ENCODE data around the gene DCC.

Gene DCC

DNA sequence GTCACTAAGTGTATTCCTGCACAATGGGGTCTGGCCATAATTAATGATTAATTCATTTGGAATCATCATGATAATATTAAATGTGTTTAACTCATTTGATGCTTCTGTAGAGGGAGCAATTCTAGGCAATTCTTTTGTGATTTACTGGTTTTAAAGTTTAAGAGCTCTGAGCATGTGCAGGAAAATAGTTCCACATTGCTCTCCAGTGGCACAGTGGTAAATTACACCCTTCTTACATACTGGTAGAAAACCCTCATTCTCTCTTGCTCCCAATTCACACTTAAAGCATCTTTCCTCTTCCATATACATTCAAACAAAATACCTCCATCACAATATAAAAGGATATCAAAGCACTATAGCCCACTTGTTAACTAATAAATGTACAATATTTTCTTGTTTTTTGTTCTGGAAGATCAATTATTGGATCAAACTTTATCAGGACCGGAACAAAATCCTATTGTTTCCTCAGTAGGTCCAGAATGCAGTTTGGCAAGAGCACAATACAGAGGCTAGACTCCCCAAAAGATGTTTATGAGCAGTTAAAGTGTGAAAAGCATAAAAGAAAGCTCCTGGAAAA is 1040.2 kb downstream of the DCC start:
- no peak overlapping the region for H3K27ac Mint-ChIP-seq
- H3K4me3 Mint-ChIP-seq: no peak overlapping the region
- TF ChIP-seq, protein P1, sequence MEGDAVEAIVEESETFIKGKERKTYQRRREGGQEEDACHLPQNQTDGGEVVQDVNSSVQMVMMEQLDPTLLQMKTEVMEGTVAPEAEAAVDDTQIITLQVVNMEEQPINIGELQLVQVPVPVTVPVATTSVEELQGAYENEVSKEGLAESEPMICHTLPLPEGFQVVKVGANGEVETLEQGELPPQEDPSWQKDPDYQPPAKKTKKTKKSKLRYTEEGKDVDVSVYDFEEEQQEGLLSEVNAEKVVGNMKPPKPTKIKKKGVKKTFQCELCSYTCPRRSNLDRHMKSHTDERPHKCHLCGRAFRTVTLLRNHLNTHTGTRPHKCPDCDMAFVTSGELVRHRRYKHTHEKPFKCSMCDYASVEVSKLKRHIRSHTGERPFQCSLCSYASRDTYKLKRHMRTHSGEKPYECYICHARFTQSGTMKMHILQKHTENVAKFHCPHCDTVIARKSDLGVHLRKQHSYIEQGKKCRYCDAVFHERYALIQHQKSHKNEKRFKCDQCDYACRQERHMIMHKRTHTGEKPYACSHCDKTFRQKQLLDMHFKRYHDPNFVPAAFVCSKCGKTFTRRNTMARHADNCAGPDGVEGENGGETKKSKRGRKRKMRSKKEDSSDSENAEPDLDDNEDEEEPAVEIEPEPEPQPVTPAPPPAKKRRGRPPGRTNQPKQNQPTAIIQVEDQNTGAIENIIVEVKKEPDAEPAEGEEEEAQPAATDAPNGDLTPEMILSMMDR (IDR thresholded peaks at IDR 0.05; ENCODE audit: unreplicated experiment in 3 of 3): peak; percentile 50 to 67 (median 56)
- H3K27me3 Mint-ChIP-seq (ENCODE audit: low read depth): no peaks in the 10 kb centered on the region
- H3K4me1 Mint-ChIP-seq: no peaks in the 10 kb centered on the region
- H3K36me3 Mint-ChIP-seq (ENCODE audit: low read depth): no peaks in the 10 kb centered on the region
- no peaks in the 10 kb centered on the region for H3K9me3 Mint-ChIP-seq

DNA sequence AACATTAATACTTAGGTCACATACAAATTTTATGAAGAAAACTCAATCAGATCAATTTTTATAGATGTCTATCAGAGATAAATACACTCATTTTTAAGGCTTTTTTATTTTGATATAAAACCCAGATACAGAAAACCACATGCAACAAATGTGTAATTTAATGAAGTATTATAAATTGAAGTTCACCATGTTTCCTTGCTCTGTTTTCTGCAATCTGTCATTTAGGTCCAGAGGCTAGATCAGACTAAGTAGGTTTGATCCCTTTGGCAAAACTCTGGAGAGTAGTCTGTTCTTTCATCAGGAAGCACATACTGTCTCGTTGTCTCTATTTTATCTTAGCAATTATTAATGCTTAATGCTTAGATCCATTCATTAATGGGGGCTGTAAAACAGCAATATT is 1042.9 kb downstream of the DCC start:
- H3K36me3 Mint-ChIP-seq (ENCODE audit: low read depth): no peaks in the 10 kb centered on the region
- no peaks in the 10 kb centered on the region for H3K9me3 Mint-ChIP-seq
- H3K4me3 Mint-ChIP-seq: no peak overlapping the region
- H3K4me1 Mint-ChIP-seq: no peaks in the 10 kb centered on the region
- no peaks in the 10 kb centered on the region for H3K27me3 Mint-ChIP-seq (ENCODE audit: low read depth)
- H3K27ac Mint-ChIP-seq: no peak overlapping the region
- TF ChIP-seq, protein P1 (IDR thresholded peaks at IDR 0.05; ENCODE audit: unreplicated experiment in 3 of 3): no peak

- Mint-ChIP-seq H3K4me1 (no peaks in the 10 kb centered on the region), H3K27ac (no peak overlapping the region), H3K9me3 (no peaks in the 10 kb centered on the region), H3K36me3 (ENCODE audit: low read depth) (no peaks in the 10 kb centered on the region), H3K4me3 (no peak overlapping the region), H3K27me3 (ENCODE audit: low read depth) (no peaks in the 10 kb centered on the region)
- TF ChIP-seq, protein P1 (IDR thresholded peaks at IDR 0.05; ENCODE audit: unreplicated experiment in 3 of 3): no peak
These were observed 1045.9 kb downstream of the DCC start for GRCh38 chr18:53385889-53386288.

DNA sequence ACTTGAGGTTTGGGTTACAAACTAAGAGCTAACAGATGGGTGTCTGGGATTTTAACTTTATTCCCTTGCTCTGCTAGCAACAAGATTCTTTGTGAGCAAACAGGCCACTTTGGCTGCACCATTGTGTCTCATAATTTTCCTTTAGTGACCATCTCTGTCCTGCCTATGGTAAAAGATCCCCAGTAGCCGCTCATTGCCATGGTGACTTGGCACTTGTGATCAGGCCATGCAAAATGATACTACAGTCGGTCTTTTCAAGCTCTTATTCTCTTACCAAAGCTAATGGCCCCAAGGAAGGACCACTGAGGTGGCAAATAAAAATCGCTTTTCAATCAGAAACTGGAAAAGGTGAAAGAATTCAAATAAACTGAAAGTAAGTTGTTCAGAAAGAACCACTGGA is 1047.6 kb downstream of the DCC start:
- TF ChIP-seq, protein P1 (IDR thresholded peaks at IDR 0.05; ENCODE audit: unreplicated experiment in 3 of 3): no peak
- H3K27ac Mint-ChIP-seq: no peak overlapping the region
- H3K36me3 Mint-ChIP-seq (ENCODE audit: low read depth): no peaks in the 10 kb centered on the region
- H3K4me1 Mint-ChIP-seq: no peaks in the 10 kb centered on the region
- no peak overlapping the region for H3K4me3 Mint-ChIP-seq
- H3K9me3 Mint-ChIP-seq: no peaks in the 10 kb centered on the region
- no peaks in the 10 kb centered on the region for H3K27me3 Mint-ChIP-seq (ENCODE audit: low read depth)

DNA sequence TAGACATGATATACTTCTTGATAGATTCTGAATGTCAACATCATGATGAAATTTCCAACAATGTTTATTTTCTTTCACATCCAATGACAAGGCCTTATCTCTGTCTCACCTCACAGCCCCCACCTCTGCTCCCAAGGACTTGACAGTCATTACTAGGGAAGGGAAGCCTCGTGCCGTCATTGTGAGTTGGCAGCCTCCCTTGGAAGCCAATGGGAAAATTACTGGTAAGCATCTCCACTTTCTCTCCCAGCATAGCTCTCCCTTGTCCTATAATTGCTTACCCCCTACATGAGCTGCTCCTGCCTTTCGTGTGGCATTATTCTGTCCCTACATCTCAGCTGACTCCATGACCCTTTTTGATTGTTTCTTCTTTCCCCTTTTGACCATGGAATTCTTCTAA is 1062.7 kb downstream of the DCC start:
- Mint-ChIP-seq H3K27ac (no peak overlapping the region), H3K4me1 (no peaks in the 10 kb centered on the region), H3K27me3 (ENCODE audit: low read depth) (no peaks in the 10 kb centered on the region), H3K36me3 (ENCODE audit: low read depth) (no peaks in the 10 kb centered on the region), H3K4me3 (no peak overlapping the region), H3K9me3 (no peaks in the 10 kb centered on the region)
- TF ChIP-seq, protein P1 (IDR thresholded peaks at IDR 0.05; ENCODE audit: unreplicated experiment in 3 of 3): no peak

- no peak overlapping the region for H3K4me3 Mint-ChIP-seq
- no peaks in the 10 kb centered on the region for H3K36me3 Mint-ChIP-seq (ENCODE audit: low read depth)
- TF ChIP-seq, protein P1 (IDR thresholded peaks at IDR 0.05; ENCODE audit: unreplicated experiment in 3 of 3): no peak
- H3K9me3 Mint-ChIP-seq: no peaks in the 10 kb centered on the region
- H3K27me3 Mint-ChIP-seq (ENCODE audit: low read depth): no peaks in the 10 kb centered on the region
- no peaks in the 10 kb centered on the region for H3K4me1 Mint-ChIP-seq
- H3K27ac Mint-ChIP-seq: no peak overlapping the region
These were observed 1068.3 kb downstream of the DCC start for GRCh38 chr18:53408271-53408670.

All from nephron (organoid).